Spinal cord (tissue), 10 donors: Measurements from ENCODE around the gene IFI6. TPM values are rescaled to one million over a fixed set of nuclear protein-coding genes. Genes with fewer than 3 reads are reported as not detected.
"Not testable (repeated sequence)": the region's sequence is repeated elsewhere in the genome, so short reads cannot be mapped to it uniquely, and the experiment has no call there.

Experiments
- DNase-seq, 6 donors: peaks; one replicate each; pipeline versions ENCODE4 v3.0.0 to v3.0.0-alpha.2; 2013 to 2015; ENCODE audit warnings: low spot score in 6 of 6, low read depth in 4 of 6
- H3K27ac ChIP-seq: one replicate; pipeline ENCODE4 v1.5.1; 2013; ENCODE audit warnings: low read depth, low read length, control low read depth
- H3K27me3 ChIP-seq: one replicate; pipeline ENCODE4 v1.6.1; 2013; ENCODE audit warnings: low read length; ENCODE audit not compliant: control insufficient read depth, insufficient read depth
- H3K36me3 ChIP-seq: one replicate; pipeline ENCODE4 v1.6.1; 2013; ENCODE audit warnings: low read length; ENCODE audit not compliant: control insufficient read depth, insufficient read depth
- H3K4me1 ChIP-seq: one replicate; pipeline ENCODE4 v1.6.1; 2013; ENCODE audit warnings: low read length; ENCODE audit not compliant: control insufficient read depth, insufficient read depth
- H3K4me3 ChIP-seq: one replicate; pipeline ENCODE4 v1.5.1; 2013; ENCODE audit warnings: low read depth, low read length, control low read depth
- H3K9me3 ChIP-seq: one replicate; pipeline ENCODE4 v1.6.1; 2013; ENCODE audit warnings: low read length; ENCODE audit not compliant: control insufficient read depth, insufficient read depth
- WGBS: methylation state at CpG from one replicate; pipeline ENCODE4 v1.1.5; 2013; ENCODE audit warnings: missing lambda C conversion rate; ENCODE audit not compliant: insufficient coverage; 5-methylcytosine and 5-hydroxymethylcytosine counted together
- polyA plus RNA-seq, 2 donors: library from polyadenylated mRNA; unstranded; fragments of 120-200 nt; gene quantifications; one replicate each; pipeline ENCODE4 v1.2.1, GENCODE V29; 2013; ENCODE audit not compliant: insufficient read length in 2 of 2
- total RNA-seq, 2 donors: library from RNA; depleted of rRNA in 1 of 2; stranded (reverse); fragments of 120-200 nt in 1 of 2; fragments of >200 nt in 1 of 2; gene quantifications; one replicate each; pipeline versions ENCODE4 v1.2.3 to v1.2.4, GENCODE V29; 2013 to 2014
- donor health status: healthy.

Gene IFI6
- total and polyA plus RNA-seq, 4 donors = 87.6 to 247 (median 115) TPM

- Histone ChIP-seq H3K9me3 (no peaks in the 10 kb centered on the region), H3K27me3 (no peaks in the 10 kb centered on the region), H3K4me3 (no peak overlapping the region), H3K36me3 (no peaks in the 10 kb centered on the region), H3K4me1 (peaks cover 9% of the 10 kb centered on the region), H3K27ac (no peak overlapping the region)
- WGBS = 96% methylated on average over 10 of the region's 13 CpGs
- DNase-seq = no peak
Observed at GRCh38 chr1:27623327-27624212, 48.4 kb downstream of the IFI6 start.

DNA sequence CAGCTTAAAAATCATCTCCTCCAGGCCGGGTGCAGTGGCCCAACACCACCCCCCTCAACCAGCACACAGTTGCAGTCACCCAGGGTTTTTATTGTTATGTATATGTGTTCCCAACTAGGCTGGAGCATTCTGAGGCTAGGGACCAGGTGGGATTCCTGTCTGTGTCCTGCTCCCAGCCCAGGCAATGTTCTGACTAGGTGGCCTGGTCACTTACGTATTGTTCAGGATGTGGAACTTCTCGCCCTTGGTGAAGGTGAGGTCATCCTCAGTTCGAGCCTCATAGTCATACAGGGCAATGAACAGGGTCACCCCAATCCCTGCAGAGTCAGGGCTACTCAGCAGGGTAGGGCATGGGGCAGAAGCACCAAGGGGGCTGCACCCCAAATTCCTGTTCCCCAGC lies 49.2 kb downstream of the IFI6 start:
- no peaks in the 10 kb centered on the region for H3K27me3 ChIP-seq
- H3K9me3 ChIP-seq = no peaks in the 10 kb centered on the region
- H3K4me3 ChIP-seq = no peak overlapping the region
- H3K27ac ChIP-seq = no peak overlapping the region
- no peak for DNase-seq
- H3K4me1 ChIP-seq = peaks cover 8% of the 10 kb centered on the region
- 80% methylated on average over 3 of the region's 4 CpGs for WGBS
- H3K36me3 ChIP-seq = no peaks in the 10 kb centered on the region

DNA sequence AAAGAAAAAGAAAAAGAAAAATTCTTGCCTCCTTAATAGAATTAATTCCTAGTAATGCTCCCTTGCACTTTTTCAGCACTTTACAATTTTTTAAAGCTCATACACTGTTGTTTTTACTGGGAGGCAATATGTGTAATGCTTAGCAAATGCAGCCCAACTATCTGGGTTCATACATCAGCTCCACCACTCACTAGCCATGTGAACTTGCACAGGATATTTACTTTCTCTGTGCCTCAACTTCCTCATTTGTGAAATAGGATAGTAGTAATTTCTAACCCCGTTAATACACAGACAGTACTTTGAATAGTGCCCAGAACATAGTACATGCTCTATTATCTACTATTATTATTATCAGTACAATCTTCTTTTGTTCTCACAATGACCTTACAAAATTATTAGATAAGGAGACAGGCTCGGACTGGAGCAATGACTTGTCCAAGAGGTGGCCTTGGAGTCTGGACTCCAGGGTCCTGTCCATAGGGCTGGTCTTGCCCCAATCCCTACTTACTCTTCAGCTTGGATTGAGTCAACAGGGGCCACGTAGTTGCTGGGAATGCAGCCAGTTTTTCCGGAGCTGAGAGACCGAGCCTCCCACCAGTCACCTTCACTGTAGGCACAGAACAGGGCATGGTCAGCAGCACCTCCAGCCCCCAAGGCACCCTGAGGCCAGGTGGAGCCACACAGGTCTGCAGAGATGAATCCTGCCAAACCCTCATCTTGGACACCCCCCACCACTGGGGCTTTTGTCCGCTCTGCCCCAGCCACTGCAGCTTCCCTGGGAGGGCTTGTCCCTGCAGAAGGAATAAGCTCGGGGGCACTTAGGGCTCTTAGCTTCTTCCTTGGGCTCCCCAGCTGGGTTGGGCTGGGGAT lies 50.7 kb downstream of the IFI6 start:
- WGBS = 46% methylated on average over 4 of the region's 7 CpGs
- no peak overlapping the region for H3K4me3 ChIP-seq

DNA sequence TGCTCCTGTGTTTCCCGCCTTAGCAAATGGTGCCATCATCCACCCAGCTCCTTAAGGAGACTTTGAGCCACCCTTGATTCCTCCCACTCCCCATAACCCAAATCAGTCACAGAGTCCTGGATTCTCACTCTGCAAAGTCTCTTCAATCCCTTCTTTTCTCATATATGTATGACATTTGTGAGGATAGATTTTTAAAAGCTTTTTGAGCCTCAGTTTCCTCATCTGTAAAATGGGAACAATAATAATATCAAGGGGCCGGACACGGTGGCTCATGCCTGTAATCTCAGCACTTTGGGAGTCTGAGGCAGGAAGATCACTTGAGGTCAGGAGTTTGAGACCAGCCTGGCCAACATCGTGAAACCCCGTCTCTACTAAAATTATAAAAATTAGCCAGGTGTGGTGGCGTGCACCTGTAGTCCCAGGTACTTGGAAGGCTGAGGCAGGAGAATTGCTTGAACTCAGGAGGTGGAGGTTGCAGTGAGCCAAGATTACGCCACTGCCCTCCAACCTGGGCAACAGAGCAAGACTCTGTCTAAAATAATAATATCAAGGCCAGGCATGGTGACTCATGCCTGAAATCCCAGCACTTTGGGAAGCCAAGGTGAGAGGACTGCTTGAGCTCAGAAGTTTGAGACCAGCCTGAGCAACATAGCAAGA lies 52.1 kb downstream of the IFI6 start:
- H3K4me1 ChIP-seq = peaks cover 10% of the 10 kb centered on the region
- not testable (repeated sequence) for DNase-seq, H3K4me3 ChIP-seq, H3K27ac ChIP-seq, H3K27me3 ChIP-seq, H3K36me3 ChIP-seq, H3K9me3 ChIP-seq
- 96% methylated on average over 5 of the region's 7 CpGs for WGBS

More for the DNA sequence above, 50.7 kb downstream of the IFI6 start:
- DNase-seq = no peak
- Histone ChIP-seq H3K27ac (no peak overlapping the region), H3K4me1 (peaks cover 8% of the 10 kb centered on the region), H3K27me3 (no peaks in the 10 kb centered on the region), H3K9me3 (no peaks in the 10 kb centered on the region), H3K36me3 (no peaks in the 10 kb centered on the region)

- H3K36me3 ChIP-seq = peaks cover 3% of the 10 kb centered on the region
Observed at GRCh38 chr1:27618341-27619082, 53.5 kb downstream of the IFI6 start.

GRCh38 chr1:27617420-27617819 lies 54.6 kb downstream of the IFI6 start:
- no peak for DNase-seq
- no peak overlapping the region for H3K27ac ChIP-seq
- peaks cover 14% of the 10 kb centered on the region for H3K4me1 ChIP-seq
- no peak overlapping the region for H3K4me3 ChIP-seq
- peaks cover 3% of the 10 kb centered on the region for H3K36me3 ChIP-seq
- WGBS = 94% methylated on average over 1 of the region's 2 CpGs
- peaks cover 3% of the 10 kb centered on the region for H3K27me3 ChIP-seq
- H3K9me3 ChIP-seq = no peaks in the 10 kb centered on the region

More at GRCh38 chr1:27618341-27619082, 53.5 kb downstream of the IFI6 start:
- H3K9me3 ChIP-seq = no peaks in the 10 kb centered on the region
- no peak overlapping the region for H3K27ac ChIP-seq
- H3K4me3 ChIP-seq = no peak overlapping the region
- no peak for DNase-seq
- 78% methylated on average over 13 of the region's 14 CpGs for WGBS
- H3K27me3 ChIP-seq = peaks cover 3% of the 10 kb centered on the region
- H3K4me1 ChIP-seq = peaks cover 14% of the 10 kb centered on the region

- Histone ChIP-seq H3K9me3 (no peaks in the 10 kb centered on the region), H3K4me1 (peaks cover 14% of the 10 kb centered on the region), H3K27ac (no peak overlapping the region), H3K36me3 (peaks cover 3% of the 10 kb centered on the region), H3K27me3 (peaks cover 3% of the 10 kb centered on the region), H3K4me3 (no peak overlapping the region)
- no peak for DNase-seq
- WGBS = 82% methylated on average over 1 of the region's 2 CpGs
Observed at GRCh38 chr1:27616441-27616840, 55.6 kb downstream of the IFI6 start.
